ENCODE results near the gene MTR. TPM values are rescaled to one million over a fixed set of nuclear protein-coding genes. Genes with fewer than 3 reads are reported as not detected.

The MTR gene
- total RNA-seq, 2 donors from 2014 or later = 61.1 to 69.8 TPM

- H3K9me3 Mint-ChIP-seq = peaks cover 3 to 7% of the 10 kb centered on the region in 2 donors
- no peak for DNase-seq
- ATAC-seq (replicated peaks in 1 of 2) = peak; percentile 84 to 87
- H3K4me3 Mint-ChIP-seq = no peak overlapping the region
- peaks cover 9 to 15% of the 10 kb centered on the region in 2 donors for H3K36me3 Mint-ChIP-seq (ENCODE audit: insufficient read depth in 2 of 2)
- H3K4me1 Mint-ChIP-seq (ENCODE audit: low read depth) = peaks cover 5% of the 10 kb centered on the region
- H3K27me3 Mint-ChIP-seq (ENCODE audit: low read depth) = no peaks in the 10 kb centered on the region
- no peak overlapping the region for H3K27ac Mint-ChIP-seq
Observed at GRCh38 chr1:236913371-236914037, 118.4 kb downstream of the MTR start.

DNA sequence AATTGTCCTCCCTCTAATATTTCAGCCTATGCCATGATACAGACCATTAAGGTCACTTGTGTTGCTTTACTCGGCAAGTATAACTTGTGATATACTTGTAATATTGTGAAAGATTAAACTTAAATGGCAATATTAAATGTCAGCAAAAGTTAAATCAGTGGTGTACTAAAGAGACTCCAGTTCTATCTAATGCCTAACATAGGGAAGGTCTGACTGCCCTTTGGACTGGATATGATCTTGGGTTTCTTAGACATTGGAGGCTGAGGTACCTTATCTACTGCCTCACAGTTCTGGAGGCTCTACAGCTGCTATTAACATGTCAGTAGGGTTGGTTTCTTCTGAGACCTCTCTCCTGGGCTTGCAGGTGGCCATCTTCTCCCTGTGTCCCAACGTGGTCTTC lies 119.3 kb downstream of the MTR start:
- H3K27ac Mint-ChIP-seq = no peak overlapping the region
- DNase-seq = no peak
- H3K36me3 Mint-ChIP-seq (ENCODE audit: insufficient read depth in 2 of 2) = peaks cover 9 to 16% of the 10 kb centered on the region in 2 donors
- H3K9me3 Mint-ChIP-seq = peaks cover 4 to 5% of the 10 kb centered on the region in 2 donors
- no peak overlapping the region for H3K4me3 Mint-ChIP-seq
- peaks cover 5% of the 10 kb centered on the region for H3K4me1 Mint-ChIP-seq (ENCODE audit: low read depth)
- no peak for ATAC-seq (replicated peaks in 1 of 2)
- no peaks in the 10 kb centered on the region for H3K27me3 Mint-ChIP-seq (ENCODE audit: low read depth)

GRCh38 chr1:236916131-236916800 lies 121.2 kb downstream of the MTR start:
- no peak for DNase-seq
- Mint-ChIP-seq H3K27me3 (ENCODE audit: low read depth) (no peaks in the 10 kb centered on the region), H3K27ac (no peak overlapping the region), H3K4me3 (no peak overlapping the region), H3K4me1 (ENCODE audit: low read depth) (peaks cover 5% of the 10 kb centered on the region), H3K36me3 (ENCODE audit: insufficient read depth in 2 of 2) (peaks cover 9 to 16% of the 10 kb centered on the region in 2 donors), H3K9me3 (peaks cover 3 to 4% of the 10 kb centered on the region in 2 donors)
- ATAC-seq (replicated peaks in 1 of 2) = no peak

DNA sequence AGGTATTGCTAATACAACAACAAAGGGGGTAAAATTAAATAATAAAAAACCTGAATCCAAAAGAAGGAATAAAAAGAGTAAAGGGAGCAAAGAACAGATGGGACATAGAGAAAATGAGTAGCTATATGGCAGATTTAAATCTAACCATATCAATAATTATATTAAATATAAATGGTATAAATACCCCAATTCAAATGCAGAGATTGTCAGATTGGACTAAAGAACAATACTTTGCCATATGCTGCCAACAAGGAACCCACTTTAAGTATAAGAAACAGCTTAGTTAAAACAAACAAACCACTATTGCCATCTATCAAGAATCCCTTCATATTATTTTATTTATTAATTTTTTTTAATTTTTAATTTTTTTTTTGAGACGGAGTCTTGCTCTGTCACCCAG lies 122.4 kb downstream of the MTR start:
- DNase-seq = no peak
- Mint-ChIP-seq H3K36me3 (ENCODE audit: insufficient read depth in 2 of 2) (peaks cover 9 to 16% of the 10 kb centered on the region in 2 donors), H3K27ac (no peak overlapping the region), H3K4me1 (ENCODE audit: low read depth) (peaks cover 5% of the 10 kb centered on the region), H3K9me3 (peaks cover 4 to 8% of the 10 kb centered on the region in 2 donors), H3K27me3 (ENCODE audit: low read depth) (no peaks in the 10 kb centered on the region), H3K4me3 (no peak overlapping the region)
- no peak for ATAC-seq (replicated peaks in 1 of 2)

GRCh38 chr1:236920286-236920894 lies 125.3 kb downstream of the MTR start:
- Mint-ChIP-seq H3K4me1 (ENCODE audit: low read depth) (no peaks in the 10 kb centered on the region), H3K9me3 (peaks cover 4 to 8% of the 10 kb centered on the region in 2 donors), H3K27ac (no peak overlapping the region), H3K27me3 (ENCODE audit: low read depth) (no peaks in the 10 kb centered on the region), H3K4me3 (no peak overlapping the region), H3K36me3 (ENCODE audit: insufficient read depth in 2 of 2) (peaks cover 6 to 14% of the 10 kb centered on the region in 2 donors)
- no peak for DNase-seq
- no peak for ATAC-seq (replicated peaks in 1 of 2)

DNA sequence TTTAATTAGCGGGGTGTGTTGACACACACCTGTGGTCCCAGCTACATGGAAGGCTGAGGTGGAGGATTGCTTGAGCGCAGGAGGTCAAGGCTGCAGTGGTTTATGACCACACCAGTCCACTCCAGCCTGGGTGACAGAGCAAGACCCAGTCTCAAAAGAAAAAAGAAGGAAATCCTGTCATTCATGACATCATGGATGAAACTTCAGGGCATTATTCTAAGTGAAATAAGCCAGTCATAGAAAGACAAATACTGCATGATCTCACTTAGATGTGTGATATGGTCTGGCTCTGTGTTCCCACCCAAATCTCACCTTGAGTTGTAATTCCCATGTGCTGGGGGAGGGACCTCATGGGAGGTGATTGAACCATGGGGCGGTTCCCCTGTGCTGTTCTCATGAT lies 126.5 kb downstream of the MTR start:
- Mint-ChIP-seq H3K9me3 (peaks cover 4 to 8% of the 10 kb centered on the region in 2 donors), H3K27me3 (ENCODE audit: low read depth) (no peaks in the 10 kb centered on the region), H3K36me3 (ENCODE audit: insufficient read depth in 2 of 2) (peaks cover 3 to 9% of the 10 kb centered on the region in 2 donors), H3K4me3 (no peak overlapping the region), H3K4me1 (ENCODE audit: low read depth) (no peaks in the 10 kb centered on the region), H3K27ac (no peak overlapping the region)
- DNase-seq = no peak
- no peak for ATAC-seq (replicated peaks in 1 of 2)

GRCh38 chr1:236922190-236922589 lies 127.1 kb downstream of the MTR start:
- DNase-seq = no peak
- H3K4me3 Mint-ChIP-seq = no peak overlapping the region
- no peaks in the 10 kb centered on the region for H3K27me3 Mint-ChIP-seq (ENCODE audit: low read depth)
- H3K27ac Mint-ChIP-seq = no peak overlapping the region
- H3K36me3 Mint-ChIP-seq (ENCODE audit: insufficient read depth in 2 of 2) = peaks cover under 1 to 6% of the 10 kb centered on the region in 2 donors
- peaks cover 3 to 6% of the 10 kb centered on the region in 2 donors for H3K9me3 Mint-ChIP-seq
- no peaks in the 10 kb centered on the region for H3K4me1 Mint-ChIP-seq (ENCODE audit: low read depth)
- no peak for ATAC-seq (replicated peaks in 1 of 2)

- Mint-ChIP-seq H3K36me3 (ENCODE audit: insufficient read depth in 2 of 2) (no peaks in the 10 kb centered on the region), H3K27ac (no peak overlapping the region), H3K27me3 (ENCODE audit: low read depth) (no peaks in the 10 kb centered on the region), H3K4me3 (no peak overlapping the region), H3K4me1 (ENCODE audit: low read depth) (no peaks in the 10 kb centered on the region), H3K9me3 (peaks cover 0 to 5% of the 10 kb centered on the region in 2 donors)
- no peak for ATAC-seq (replicated peaks in 1 of 2)
- no peak for DNase-seq
Observed at GRCh38 chr1:236925386-236925785, 130.3 kb downstream of the MTR start.

DNA sequence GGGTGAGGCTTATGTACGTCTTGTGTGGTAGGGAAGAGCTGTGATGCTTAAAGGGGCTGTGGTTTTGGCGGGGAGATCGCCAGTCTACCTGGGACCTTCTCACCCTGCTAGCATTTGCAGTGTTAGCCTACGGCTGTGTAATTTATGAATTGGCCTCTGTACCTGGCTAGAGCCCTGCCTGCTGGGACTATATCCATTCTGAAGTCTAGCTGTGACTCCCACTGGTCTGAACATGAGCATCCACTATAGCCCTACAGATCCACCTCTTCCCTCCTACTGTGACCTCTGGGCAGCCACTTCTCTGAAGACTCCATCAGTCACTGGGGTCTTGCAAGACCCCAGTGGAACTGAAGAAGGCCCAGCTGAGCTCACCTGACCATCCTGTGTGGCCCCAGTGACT lies 135.4 kb downstream of the MTR start:
- H3K27ac Mint-ChIP-seq = no peak overlapping the region
- no peak for ATAC-seq (replicated peaks in 1 of 2)
- H3K36me3 Mint-ChIP-seq (ENCODE audit: insufficient read depth in 2 of 2) = no peaks in the 10 kb centered on the region
- peaks cover 1 to 2% of the 10 kb centered on the region in 2 donors for H3K9me3 Mint-ChIP-seq
- H3K27me3 Mint-ChIP-seq (ENCODE audit: low read depth) = no peaks in the 10 kb centered on the region
- no peak overlapping the region for H3K4me3 Mint-ChIP-seq
- H3K4me1 Mint-ChIP-seq (ENCODE audit: low read depth) = no peaks in the 10 kb centered on the region
- no peak for DNase-seq

- H3K4me1 Mint-ChIP-seq (ENCODE audit: low read depth) = no peaks in the 10 kb centered on the region
Observed at GRCh38 chr1:236938760-236939159, 143.7 kb downstream of the MTR start.

DNA sequence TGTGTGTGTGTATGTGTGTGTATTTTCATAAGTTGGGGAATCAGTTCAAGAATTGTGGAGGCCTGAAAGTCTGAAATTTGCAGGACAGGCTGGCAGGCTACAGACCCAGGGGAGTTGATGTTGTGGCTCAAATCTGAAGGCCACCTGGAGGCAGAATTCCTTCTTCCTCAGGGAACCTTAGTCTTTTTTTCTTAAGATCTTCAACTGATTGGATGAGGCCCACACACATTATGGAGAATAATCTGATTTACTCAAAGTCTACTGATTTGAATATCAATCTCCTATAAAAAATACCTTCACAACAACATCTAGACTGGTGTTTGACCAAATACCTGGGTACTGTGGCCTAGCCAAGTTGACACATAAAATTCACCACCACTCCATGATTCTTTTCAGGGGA lies 147.3 kb downstream of the MTR start:
- DNase-seq (no peak), ATAC-seq (replicated peaks in 1 of 2) (no peak)
- Mint-ChIP-seq H3K36me3 (ENCODE audit: insufficient read depth in 2 of 2) (no peaks in the 10 kb centered on the region), H3K4me3 (no peak overlapping the region), H3K27me3 (ENCODE audit: low read depth) (peaks cover 7% of the 10 kb centered on the region), H3K9me3 (peaks cover 0 to 2% of the 10 kb centered on the region in 2 donors), H3K4me1 (ENCODE audit: low read depth) (no peaks in the 10 kb centered on the region), H3K27ac (no peak overlapping the region)

More at GRCh38 chr1:236938760-236939159, 143.7 kb downstream of the MTR start:
- ATAC-seq (replicated peaks in 1 of 2) = no peak
- H3K27me3 Mint-ChIP-seq (ENCODE audit: low read depth) = no peaks in the 10 kb centered on the region
- H3K4me3 Mint-ChIP-seq = no peak overlapping the region
- no peaks in the 10 kb centered on the region for H3K9me3 Mint-ChIP-seq
- H3K27ac Mint-ChIP-seq = no peak overlapping the region
- H3K36me3 Mint-ChIP-seq (ENCODE audit: insufficient read depth in 2 of 2) = no peaks in the 10 kb centered on the region
- no peak for DNase-seq

- no peak for ATAC-seq (replicated peaks in 1 of 2)
- Mint-ChIP-seq H3K36me3 (ENCODE audit: insufficient read depth in 2 of 2) (no peaks in the 10 kb centered on the region), H3K27me3 (ENCODE audit: low read depth) (peaks cover 7% of the 10 kb centered on the region), H3K4me3 (no peak overlapping the region), H3K9me3 (peaks cover 0 to 2% of the 10 kb centered on the region in 2 donors), H3K4me1 (ENCODE audit: low read depth) (no peaks in the 10 kb centered on the region), H3K27ac (no peak overlapping the region)
- DNase-seq = no peak
Observed at GRCh38 chr1:236944556-236944955, 149.5 kb downstream of the MTR start.

DNA sequence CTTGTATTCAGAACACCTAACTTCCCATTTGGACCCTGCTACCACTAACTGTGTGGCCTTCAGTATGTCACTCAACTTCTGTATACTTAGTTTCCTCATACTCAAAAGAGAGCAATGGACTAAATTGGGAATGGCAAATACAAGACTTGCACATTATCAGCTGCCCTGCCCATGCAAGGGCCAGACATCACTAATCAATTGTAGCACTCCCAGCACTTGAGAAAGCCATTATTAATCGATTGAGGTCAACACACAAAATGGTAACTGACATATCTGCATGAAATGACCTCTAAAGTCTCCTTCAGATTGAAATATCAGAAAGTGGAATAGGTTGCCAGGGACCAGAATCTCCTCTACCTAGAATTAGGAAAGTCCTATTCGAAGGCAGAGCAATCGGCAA lies 149.9 kb downstream of the MTR start:
- Mint-ChIP-seq H3K27me3 (ENCODE audit: low read depth) (peaks cover 7% of the 10 kb centered on the region), H3K4me1 (ENCODE audit: low read depth) (no peaks in the 10 kb centered on the region), H3K36me3 (ENCODE audit: insufficient read depth in 2 of 2) (no peaks in the 10 kb centered on the region), H3K27ac (no peak overlapping the region), H3K9me3 (peaks cover 0 to 2% of the 10 kb centered on the region in 2 donors), H3K4me3 (no peak overlapping the region)
- DNase-seq = no peak
- ATAC-seq (replicated peaks in 1 of 2) = no peak

All from activated T-cell treated with anti-CD3 and anti-CD28 coated beads, Interleukin-2, amount 50 U/mL, for 72 hours (primary cell).